ENCODE results near the gene TNFAIP8. TPM values are rescaled to one million over a fixed set of nuclear protein-coding genes. Genes with fewer than 3 reads are reported as not detected.
"Not testable (repeated sequence)": the region's sequence is repeated elsewhere in the genome, so short reads cannot be mapped to it uniquely, and the experiment has no call there.

The TNFAIP8 gene
- total and polyA plus RNA-seq, 9 of the 15 experiments (the other 6 are each of a cell fraction or from before 2014, with no cell fraction given): 29.9 to 52.2 (median 44.8) TPM

- H3K4me2 ChIP-seq (ENCODE audit: insufficient read depth, low read length); ATAC-seq; H2AFZ ChIP-seq (ENCODE audit: low read depth, low read length); H3K9ac ChIP-seq (ENCODE audit: insufficient read depth in 1 of 2, low read depth in 2 of 2, low read length in 2 of 2); H3K27ac ChIP-seq (ENCODE audit: extremely low read depth, low read depth, low read length); H3K9me3 ChIP-seq (replicated peaks; ENCODE audit: control insufficient read depth, insufficient read depth, low read depth, low read length); H4K20me1 ChIP-seq (replicated peaks; ENCODE audit: control insufficient read depth, insufficient read depth, low read length); H3K9me1 ChIP-seq (ENCODE audit: control insufficient read depth, insufficient read depth, low read length); BruUV-seq (replicated peaks); POLR2A ChIA-PET; FAIRE-seq; CTCF ChIA-PET (ENCODE audit: low intra/inter-chr PET ratio); H3K4me3 ChIP-seq; intact Hi-C loops (cut with micrococcal nuclease); H3K27me3 ChIP-seq (ENCODE audit: control insufficient read depth in 2 of 2, insufficient read depth in 2 of 2, low read length in 2 of 2); DNase-seq (ENCODE audit: extremely low read depth in 1 of 4, low spot score in 3 of 4); H3K79me2 ChIP-seq (ENCODE audit: control insufficient read depth, insufficient read depth, low read length); H3K36me3 ChIP-seq (ENCODE audit: control insufficient read depth, insufficient read depth, low read length): not testable (repeated sequence)
- in situ Hi-C loops (cut with MboI): loop anchor here (5.0 kb wide), 1 partner anchor 427 kb away; the partner anchor contains the start of gene DTWD2
- peaks cover 0 to 28% of the 10 kb centered on the region in 2 experiments; a peak in 3 of 5 replicates for H3K4me1 ChIP-seq (replicated peaks in 1 of 2; ENCODE audit: control insufficient read depth in 2 of 2, insufficient read depth in 2 of 2, low read length in 2 of 2)
- TF ChIP-seq CHAMP1 (IDR thresholded peaks at IDR 0.05) (0 out of 2 replicates have a peak, but pooled peaks have one; percentile 47), CC2D1A (IDR thresholded peaks at IDR 0.05) (peak; percentile 16; the same call in 1 of the 2 replicates), MITF (IDR thresholded peaks at IDR 0.05) (0 out of 2 replicates have a peak, but pooled peaks have one; percentile 41)
- 77% methylated on average over 13 of the region's 13 CpGs for WGBS (ENCODE audit: insufficient coverage, low coverage, missing lambda C conversion rate)
These were observed 58.4 kb downstream of the TNFAIP8 start for GRCh38 chr5:119414124-119414734.
